H9 (cell line): ENCODE results near the gene SLC4A2. TPM values are rescaled to one million over a fixed set of nuclear protein-coding genes. Genes with fewer than 3 reads are reported as not detected.

Experiments used
- DNase-seq: peaks from one replicate; pipeline ENCODE4 v3.0.0-alpha.2; 2017
- H2AFZ ChIP-seq: one replicate; pipeline ENCODE4 v1.6.1; 2013; ENCODE audit warnings: mild to moderate bottlenecking, low read length, control low read depth, moderate library complexity
- H2AK5ac ChIP-seq: 2 replicates; pipeline ENCODE4 v1.6.1; 2013; ENCODE audit warnings: low read length, control low read depth, mixed read lengths; ENCODE audit not compliant: insufficient read length
- H2BK120ac ChIP-seq: one replicate; pipeline ENCODE4 v1.6.1; 2013; ENCODE audit warnings: low read depth, mild to moderate bottlenecking, low read length, control low read depth, inconsistent platforms; ENCODE audit not compliant: poor library complexity, severe bottlenecking
- H2BK12ac ChIP-seq: 2 replicates; pipeline ENCODE4 v1.6.1; 2013; ENCODE audit warnings: low read length, control low read depth, mixed read lengths, low read depth; ENCODE audit not compliant: insufficient read length
- H2BK15ac ChIP-seq: 2 replicates; pipeline ENCODE4 v1.6.1; 2013; ENCODE audit warnings: low read depth, low read length, control low read depth
- H2BK20ac ChIP-seq: one replicate; pipeline ENCODE4 v1.6.1; 2013; ENCODE audit warnings: low read depth, mild to moderate bottlenecking, low read length, control low read depth, inconsistent platforms; ENCODE audit not compliant: poor library complexity, severe bottlenecking
- H2BK5ac ChIP-seq: 2 replicates; pipeline ENCODE4 v1.6.1; 2013; ENCODE audit warnings: low read length, control low read depth, mixed read lengths; ENCODE audit not compliant: insufficient read length
- H3K14ac ChIP-seq: 2 replicates; pipeline ENCODE4 v1.6.1; 2013; ENCODE audit warnings: low read length, control low read depth; ENCODE audit not compliant: insufficient read depth
- H3K18ac ChIP-seq: 2 replicates; pipeline ENCODE4 v1.6.1; 2013; ENCODE audit warnings: low read depth, mild to moderate bottlenecking, mixed read lengths, low read length, control low read depth; ENCODE audit not compliant: insufficient read length
- H3K23ac ChIP-seq: 2 replicates; pipeline ENCODE4 v1.6.1; 2013; ENCODE audit warnings: low read length, control low read depth, mixed read lengths, low read depth; ENCODE audit not compliant: insufficient read length
- H3K23me2 ChIP-seq: 2 replicates; pipeline ENCODE4 v1.6.1; 2013; ENCODE audit warnings: low read depth, mild to moderate bottlenecking, mixed read lengths, low read length, control low read depth; ENCODE audit not compliant: insufficient read length, poor library complexity, severe bottlenecking
- H3K27ac ChIP-seq: 2 replicates; pipeline ENCODE4 v1.5.1; 2013; ENCODE audit warnings: low read length, control low read depth, mixed read lengths, low read depth; ENCODE audit not compliant: insufficient read length
- H3K27me3 ChIP-seq: 2 replicates; pipeline ENCODE4 v1.6.1; 2013; ENCODE audit warnings: low read length, control low read depth, inconsistent platforms; ENCODE audit not compliant: insufficient read depth
- H3K4ac ChIP-seq: 2 replicates; pipeline ENCODE4 v1.6.1; 2013; ENCODE audit warnings: low read depth, mild to moderate bottlenecking, control low read depth, inconsistent platforms, low read length, moderate library complexity
- H3K4me1 ChIP-seq: 2 replicates; pipeline ENCODE4 v1.6.1; 2013; ENCODE audit warnings: low read length, control low read depth, inconsistent platforms; ENCODE audit not compliant: insufficient read depth
- H3K4me2 ChIP-seq: 2 replicates; pipeline ENCODE4 v1.6.1; 2013; ENCODE audit warnings: low read length, control low read depth, mixed read lengths; ENCODE audit not compliant: insufficient read length, insufficient read depth
- H3K56ac ChIP-seq: 2 replicates; pipeline ENCODE4 v1.6.1; 2013; ENCODE audit warnings: low read depth, mild to moderate bottlenecking, mixed read lengths, low read length, control low read depth; ENCODE audit not compliant: insufficient read length
- H3K79me1 ChIP-seq: 2 replicates; pipeline ENCODE4 v1.6.1; 2013; ENCODE audit warnings: low read depth, mild to moderate bottlenecking, moderate library complexity, low read length, control low read depth, inconsistent platforms; ENCODE audit not compliant: insufficient read depth, poor library complexity, severe bottlenecking
- H3K79me2 ChIP-seq: 2 replicates; pipeline ENCODE4 v1.6.1; 2013; ENCODE audit warnings: low read length, control low read depth, inconsistent platforms; ENCODE audit not compliant: insufficient read depth
- H3K9ac ChIP-seq: 2 replicates; pipeline ENCODE4 v1.6.1; 2013; ENCODE audit warnings: low read length, control low read depth, mixed read lengths; ENCODE audit not compliant: insufficient read length; ENCODE audit errors: extremely low read depth
- H3K9me3 ChIP-seq: one replicate; pipeline ENCODE4 v1.6.1; 2013; ENCODE audit warnings: low read depth, low read length, inconsistent platforms; ENCODE audit not compliant: control insufficient read depth
- H3T11ph ChIP-seq: one replicate; pipeline ENCODE4 v1.6.1; 2013; ENCODE audit warnings: mild to moderate bottlenecking, low read length, control low read depth, inconsistent platforms
- H4K20me1 ChIP-seq: one replicate; pipeline ENCODE4 v1.6.1; 2013; ENCODE audit not compliant: control insufficient read depth, insufficient read length, insufficient read depth
- H4K5ac ChIP-seq: 2 replicates; pipeline ENCODE4 v1.6.1; 2013; ENCODE audit warnings: low read depth, mild to moderate bottlenecking, mixed read lengths, low read length, control low read depth; ENCODE audit not compliant: insufficient read length
- H4K8ac ChIP-seq: replicated peaks from 2 replicates; pipeline ENCODE4 v1.6.1; 2013; ENCODE audit warnings: low read length, control low read depth, mixed read lengths, low read depth; ENCODE audit not compliant: insufficient read length
- H4K91ac ChIP-seq: 2 replicates; pipeline ENCODE4 v1.6.1; 2013; ENCODE audit warnings: low read depth, mild to moderate bottlenecking, moderate library complexity, mixed read lengths, low read length, control low read depth; ENCODE audit not compliant: insufficient read length
- H3K27ac Mint-ChIP-seq, 3 experiments: 2 replicates in 2 of 3; 3 replicates in 1 of 3; pipeline ENCODE4 v1.8.0; 2020 to 2021; ENCODE audit warnings: mixed read lengths in 3 of 3, mild to moderate bottlenecking in 1 of 3, moderate library complexity in 1 of 3
- H3K27me3 Mint-ChIP-seq: 2 replicates; pipeline ENCODE4 v1.8.0; 2021; ENCODE audit warnings: low read depth, mild to moderate bottlenecking, moderate library complexity, mixed read lengths
- H3K36me3 Mint-ChIP-seq, 3 experiments: 2 replicates in 2 of 3; 3 replicates in 1 of 3; pipeline ENCODE4 v1.8.0; 2020 to 2021; ENCODE audit warnings: low read depth in 3 of 3, mixed read lengths in 3 of 3; ENCODE audit not compliant: insufficient read depth in 1 of 3
- H3K4me1 Mint-ChIP-seq, 2 experiments: 2 replicates each; pipeline ENCODE4 v1.8.0; 2020; ENCODE audit warnings: mixed read lengths in 2 of 2
- H3K4me3 Mint-ChIP-seq, 2 experiments: 2 replicates in 1 of 2; 3 replicates in 1 of 2; pipeline ENCODE4 v1.8.0; 2020 to 2021; ENCODE audit warnings: mild to moderate bottlenecking in 2 of 2, mixed read lengths in 2 of 2, moderate library complexity in 1 of 2
- H3K9me3 Mint-ChIP-seq, 2 experiments: 2 replicates in 1 of 2; 3 replicates in 1 of 2; pipeline ENCODE4 v1.8.0; 2020; ENCODE audit warnings: mild to moderate bottlenecking in 2 of 2, mixed read lengths in 2 of 2, moderate library complexity in 1 of 2
- CTCF ChIP-seq: fragments of 200-600 bp; sonication (generic); conservative IDR thresholded peaks from 3 replicates; pipeline ENCODE4 v1.8.0; 2021; ENCODE audit warnings: antibody characterized with exemption, mild to moderate bottlenecking
- WGBS: extraction: QIAGEN DNeasy Blood & Tissue Kit; methylation state at CpG from one replicate; pipeline ENCODE4 v1.1.7; 2013; ENCODE audit warnings: missing lambda C conversion rate, low lambda C conversion rate, mixed read lengths; ENCODE audit not compliant: insufficient read length; ENCODE audit errors: extremely low coverage; 5-methylcytosine and 5-hydroxymethylcytosine counted together
- total RNA-seq: library from RNA; stranded (reverse); gene quantifications from 2 replicates; pipeline ENCODE4 v1.2.1, GENCODE V29; 2021

The SLC4A2 gene
- total RNA-seq, 1 experiment from 2014 or later = 136 TPM

- Histone ChIP-seq H3K4me2 (no peak overlapping the region), H3K27ac (no peak overlapping the region), H2BK120ac (no peak overlapping the region), H3K27me3 (no peaks in the 10 kb centered on the region), H2BK15ac (no peak overlapping the region), H3K4me1 (no peaks in the 10 kb centered on the region), H3K18ac (no peak overlapping the region), H3T11ph (no peak overlapping the region), H3K79me1 (no peaks in the 10 kb centered on the region), H3K9ac (no peak overlapping the region), H3K56ac (no peak overlapping the region), H2BK12ac (no peak overlapping the region), H4K91ac (no peak overlapping the region), H3K23ac (no peak overlapping the region), H2AFZ (no peak overlapping the region), H4K8ac (no peak overlapping the region), H3K79me2 (no peaks in the 10 kb centered on the region), H4K5ac (no peak overlapping the region), H3K23me2 (no peaks in the 10 kb centered on the region), H3K14ac (no peak overlapping the region), H3K4ac (no peak overlapping the region), H2AK5ac (no peak overlapping the region), H2BK5ac (no peak overlapping the region), H4K20me1 (no peaks in the 10 kb centered on the region), H2BK20ac (no peak overlapping the region), H3K9me3 (no peaks in the 10 kb centered on the region)
- no peak for DNase-seq
- H3K4me3 Mint-ChIP-seq = no peak overlapping the region
- peaks cover 0 to 5% (median 4%) of the 10 kb centered on the region in 3 experiments; a peak in 4 of 7 replicates for H3K36me3 Mint-ChIP-seq
- no peaks in the 10 kb centered on the region; a peak in 1 of 5 replicates for H3K9me3 Mint-ChIP-seq
- H3K27ac Mint-ChIP-seq = no peak overlapping the region
- peaks cover 2% of the 10 kb centered on the region in 2 experiments; a peak in 1 of 4 replicates for H3K4me1 Mint-ChIP-seq
- WGBS = no CpG with 5 or more reads among the region's 18 CpGs
- H3K27me3 Mint-ChIP-seq = peaks cover 5% of the 10 kb centered on the region
- no peak for TF ChIP-seq CTCF
Observed at GRCh38 chr7:151039850-151040548, 19.4 kb upstream of the SLC4A2 start.
